BE2C (cell line): Measurements from ENCODE around the gene ATAD3C.
"Not testable (repeated sequence)": the region's sequence is repeated elsewhere in the genome, so short reads cannot be mapped to it uniquely, and the experiment has no call there.

Experiments used
- DNase-seq: peaks from one replicate; pipeline ENCODE4 v3.0.0-alpha.2; 2020
- H3K27me3 ChIP-seq: fragments of 250-450 bp; sonication (Bioruptor Pico); 2 replicates; pipeline ENCODE4 v1.5.1; 2020; ENCODE audit warnings: mild to moderate bottlenecking
- H3K36me3 ChIP-seq: fragments of 250-450 bp; sonication (Bioruptor Pico); 2 replicates; pipeline ENCODE4 v1.5.1; 2020; ENCODE audit warnings: mild to moderate bottlenecking
- H3K4me1 ChIP-seq: fragments of 250-450 bp; sonication (Bioruptor Pico); 2 replicates; pipeline ENCODE4 v1.5.1; 2020
- H3K4me3 ChIP-seq: 2 replicates; pipeline ENCODE4 v1.5.1; 2011; ENCODE audit warnings: low read depth, low read length
- H3K9me3 ChIP-seq: fragments of 250-450 bp; sonication (Bioruptor Pico); 2 replicates; pipeline ENCODE4 v1.5.1; 2020
- TF ChIP-seq, protein P1 (sequence below): IDR thresholded peaks from 2 replicates; pipeline ENCODE4 v1.5.1; 2012; ENCODE audit warnings: mild to moderate bottlenecking, low read depth, low read length

The ATAD3C gene

DNA sequence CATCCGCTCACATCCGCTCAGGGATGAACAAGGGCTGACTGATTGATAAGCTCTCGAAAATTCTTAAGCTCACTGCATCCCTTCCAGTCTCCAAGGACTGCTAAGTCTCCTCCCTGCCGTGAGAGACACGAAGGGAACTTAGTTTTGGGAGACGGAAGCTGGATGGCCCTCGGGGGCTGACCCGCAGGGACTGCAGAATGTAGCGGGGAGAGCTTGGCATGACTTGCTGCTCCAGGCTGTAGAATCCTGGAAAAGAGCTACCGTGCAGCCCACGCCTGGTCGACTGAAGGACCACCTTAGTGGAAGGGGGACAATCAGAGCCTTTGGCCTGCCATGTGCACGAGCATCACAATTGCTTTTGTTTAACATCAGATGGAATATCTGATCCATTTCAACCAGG, 33.7 kb upstream of the ATAD3C start:
- no peak overlapping the region for H3K4me3 ChIP-seq
- H3K36me3 ChIP-seq = no peaks in the 10 kb centered on the region
- H3K9me3 ChIP-seq = no peaks in the 10 kb centered on the region
- DNase-seq = no peak
- no peaks in the 10 kb centered on the region for H3K4me1 ChIP-seq
- no peaks in the 10 kb centered on the region for H3K27me3 ChIP-seq
- TF ChIP-seq, protein P1, sequence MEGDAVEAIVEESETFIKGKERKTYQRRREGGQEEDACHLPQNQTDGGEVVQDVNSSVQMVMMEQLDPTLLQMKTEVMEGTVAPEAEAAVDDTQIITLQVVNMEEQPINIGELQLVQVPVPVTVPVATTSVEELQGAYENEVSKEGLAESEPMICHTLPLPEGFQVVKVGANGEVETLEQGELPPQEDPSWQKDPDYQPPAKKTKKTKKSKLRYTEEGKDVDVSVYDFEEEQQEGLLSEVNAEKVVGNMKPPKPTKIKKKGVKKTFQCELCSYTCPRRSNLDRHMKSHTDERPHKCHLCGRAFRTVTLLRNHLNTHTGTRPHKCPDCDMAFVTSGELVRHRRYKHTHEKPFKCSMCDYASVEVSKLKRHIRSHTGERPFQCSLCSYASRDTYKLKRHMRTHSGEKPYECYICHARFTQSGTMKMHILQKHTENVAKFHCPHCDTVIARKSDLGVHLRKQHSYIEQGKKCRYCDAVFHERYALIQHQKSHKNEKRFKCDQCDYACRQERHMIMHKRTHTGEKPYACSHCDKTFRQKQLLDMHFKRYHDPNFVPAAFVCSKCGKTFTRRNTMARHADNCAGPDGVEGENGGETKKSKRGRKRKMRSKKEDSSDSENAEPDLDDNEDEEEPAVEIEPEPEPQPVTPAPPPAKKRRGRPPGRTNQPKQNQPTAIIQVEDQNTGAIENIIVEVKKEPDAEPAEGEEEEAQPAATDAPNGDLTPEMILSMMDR = no peak

DNA sequence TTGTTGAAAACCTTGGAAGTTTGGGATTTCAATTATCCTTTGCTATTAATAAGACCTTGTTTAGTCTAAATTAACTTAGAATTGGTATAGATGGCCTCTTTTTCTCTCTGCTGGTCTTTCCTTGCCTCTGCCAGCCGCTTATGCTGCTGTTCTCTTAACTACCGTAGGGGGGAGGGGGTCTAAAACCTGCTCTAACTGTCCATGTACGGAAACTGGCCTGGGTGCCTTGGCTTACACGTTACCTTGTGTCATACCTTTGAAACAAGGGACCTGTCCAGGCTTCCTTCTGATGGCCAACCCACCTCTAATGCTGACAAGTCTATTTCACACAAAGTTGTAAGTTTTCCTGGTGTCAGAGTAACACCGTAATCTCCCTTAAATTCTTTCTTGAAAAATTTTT, 32.1 kb upstream of the ATAD3C start:
- not testable (repeated sequence) for H3K9me3 ChIP-seq, H3K36me3 ChIP-seq, H3K27me3 ChIP-seq, DNase-seq, H3K4me1 ChIP-seq, H3K4me3 ChIP-seq

DNA sequence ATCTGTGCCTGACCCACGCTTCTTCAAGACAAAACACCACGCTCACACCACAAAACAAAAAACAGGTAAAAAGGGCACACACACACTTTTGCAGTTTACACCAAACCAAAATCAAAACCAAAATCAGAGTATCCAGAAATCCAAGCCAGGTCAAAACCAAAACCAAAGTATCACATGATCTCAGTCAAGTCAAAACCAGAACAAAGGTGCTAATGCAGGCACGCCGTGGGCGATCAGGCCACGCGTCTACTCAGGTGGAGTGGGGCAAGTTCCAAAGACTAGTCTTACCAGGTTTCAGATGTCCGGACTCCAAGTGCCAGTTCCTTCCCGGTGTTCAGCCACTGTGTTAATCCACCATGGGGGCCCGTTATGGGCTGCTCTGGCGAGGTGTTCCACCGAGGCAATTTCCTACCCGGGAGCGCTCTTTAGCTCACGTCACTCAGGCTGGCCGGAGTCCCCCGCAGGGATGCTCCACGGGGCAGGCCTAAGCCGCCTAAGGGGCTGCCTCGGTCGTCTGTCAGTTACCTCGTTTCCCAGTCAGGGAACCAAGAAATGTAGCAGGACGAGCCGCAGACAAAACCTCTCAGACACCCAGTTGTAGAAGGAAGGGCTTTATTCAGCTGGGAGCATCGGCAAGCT, 31.5 kb upstream of the ATAD3C start:
- H3K4me1 ChIP-seq, H3K4me3 ChIP-seq, DNase-seq: not testable (repeated sequence)

DNA sequence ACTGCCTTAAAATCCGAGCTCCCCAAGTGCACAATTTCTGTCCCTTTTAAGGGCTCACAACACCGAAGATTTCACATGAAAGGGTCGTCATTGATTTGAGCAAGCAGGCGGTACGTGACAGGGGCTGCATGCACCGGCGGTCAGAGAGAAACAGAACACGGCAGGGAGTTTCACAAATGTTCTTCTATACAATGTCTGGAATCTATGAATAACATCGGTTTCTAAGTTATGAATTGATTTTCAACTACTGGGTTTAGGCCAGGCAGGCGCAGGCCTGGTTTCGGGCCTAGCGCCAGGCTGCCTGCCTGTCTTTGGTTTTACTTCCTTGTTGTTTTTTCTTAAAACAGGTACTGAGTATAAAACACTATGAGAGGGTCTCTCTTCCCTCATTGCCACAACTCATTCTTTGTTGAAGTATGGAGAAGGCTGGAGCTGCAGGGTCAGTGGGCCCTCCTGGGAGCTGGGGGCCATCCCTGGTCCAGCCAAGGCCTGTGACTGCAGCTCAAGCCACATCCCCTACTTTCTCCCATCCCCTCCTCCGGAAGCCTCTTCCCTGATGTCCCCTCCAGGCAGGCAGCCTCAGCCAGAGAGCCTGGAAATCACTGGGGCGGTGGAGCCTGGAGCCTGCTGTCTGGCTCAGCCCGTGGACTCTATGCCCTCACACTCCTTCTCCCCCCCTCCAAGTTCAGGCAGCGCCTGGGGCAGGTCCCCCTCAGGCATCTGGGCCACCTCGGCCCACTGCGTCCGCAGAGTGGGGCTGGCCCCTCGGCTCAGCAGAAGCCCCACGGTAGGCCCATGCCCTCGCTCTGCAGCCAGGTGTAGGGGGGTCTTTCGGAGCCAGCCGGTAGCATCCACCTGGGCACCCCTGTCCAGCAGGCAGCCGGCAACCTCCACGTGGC, 30.8 kb upstream of the ATAD3C start:
- H3K4me3 ChIP-seq = no peak overlapping the region
- H3K27me3 ChIP-seq = no peaks in the 10 kb centered on the region
- no peaks in the 10 kb centered on the region for H3K36me3 ChIP-seq
- 0 out of 2 replicates have a peak, but pooled peaks cover 3% of the 10 kb centered on the region for H3K4me1 ChIP-seq
- peak; percentile 24 for DNase-seq
- H3K9me3 ChIP-seq = no peaks in the 10 kb centered on the region
- TF ChIP-seq, protein P1 = no peak

More for the DNA sequence above, 31.5 kb upstream of the ATAD3C start:
- not testable (repeated sequence) for H3K36me3 ChIP-seq, H3K9me3 ChIP-seq, H3K27me3 ChIP-seq

DNA sequence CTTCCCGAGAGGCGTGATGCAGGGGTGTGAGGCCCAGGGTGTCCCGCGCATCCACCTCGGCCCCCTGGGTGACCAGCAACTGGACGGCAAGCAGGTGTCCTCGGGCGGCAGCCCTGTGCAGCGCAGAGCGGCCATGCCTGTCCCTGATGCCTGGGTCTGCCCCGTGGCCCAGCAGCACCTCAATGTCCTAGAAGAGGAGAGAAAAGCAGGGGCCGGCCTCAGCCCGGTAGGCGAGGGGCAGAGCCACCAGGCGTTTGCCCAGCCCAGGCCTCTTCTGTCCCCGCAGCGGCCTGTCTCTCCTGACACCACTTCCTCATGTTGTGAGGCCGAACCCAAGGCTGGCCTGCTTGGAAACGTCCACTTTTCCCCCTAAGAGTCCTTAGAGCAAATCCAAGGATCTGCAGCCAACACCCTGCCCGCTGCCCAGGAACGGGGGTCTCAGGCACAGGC, 30.1 kb upstream of the ATAD3C start:
- H3K36me3 ChIP-seq = no peaks in the 10 kb centered on the region
- H3K4me1 ChIP-seq = 0 out of 2 replicates have a peak, but pooled peaks cover 3% of the 10 kb centered on the region
- no peak for DNase-seq
- no peaks in the 10 kb centered on the region for H3K27me3 ChIP-seq
- no peak overlapping the region for H3K4me3 ChIP-seq
- TF ChIP-seq, protein P1 = no peak
- no peaks in the 10 kb centered on the region for H3K9me3 ChIP-seq

DNA sequence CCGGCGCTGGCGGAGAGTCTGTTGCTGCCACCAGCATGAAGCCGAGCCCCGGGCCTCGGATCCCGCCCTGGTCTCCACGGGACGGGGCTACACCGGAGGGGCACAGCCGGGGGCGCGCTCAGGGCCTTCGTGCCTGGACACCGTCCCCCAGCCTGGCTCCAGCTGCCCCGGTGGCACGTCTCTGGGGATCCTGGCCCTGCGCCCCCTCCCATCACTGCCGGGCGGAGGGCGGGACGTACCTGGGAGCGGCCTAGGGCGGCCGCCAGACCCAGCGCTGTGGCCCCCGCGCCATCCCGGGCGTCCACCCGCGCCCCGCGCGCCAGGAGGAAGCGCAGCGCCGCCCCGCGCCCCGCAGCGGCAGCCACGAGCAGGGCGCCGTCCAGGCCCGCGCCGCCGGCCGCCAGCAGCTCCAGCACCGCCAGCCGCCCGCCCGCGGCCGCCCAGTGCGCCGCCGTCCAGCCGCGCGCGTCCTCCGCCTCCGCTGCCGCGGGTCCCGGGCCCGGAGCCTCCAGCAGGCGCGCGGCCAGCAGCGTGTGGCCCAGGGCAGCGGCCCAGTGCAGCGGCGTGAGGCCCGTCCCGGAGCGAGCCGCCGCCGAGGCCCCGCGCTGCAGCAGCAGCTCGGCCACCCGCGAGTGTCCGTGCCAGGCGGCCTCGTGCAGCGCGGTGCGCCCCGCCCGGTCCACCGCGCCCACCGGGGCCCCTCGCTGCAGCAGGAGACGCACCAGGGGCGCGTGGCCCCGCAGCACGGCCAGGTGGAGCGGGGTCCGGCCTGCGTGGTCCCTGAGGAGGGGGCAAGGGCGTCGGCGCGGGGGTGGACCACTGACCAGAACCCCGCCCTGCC, 29.5 kb upstream of the ATAD3C start:
- no peak for DNase-seq
- H3K4me1 ChIP-seq = 0 out of 2 replicates have a peak, but pooled peaks cover 3% of the 10 kb centered on the region
- TF ChIP-seq, protein P1 = no peak
- no peaks in the 10 kb centered on the region for H3K36me3 ChIP-seq
- H3K27me3 ChIP-seq = no peaks in the 10 kb centered on the region
- H3K4me3 ChIP-seq = no peak overlapping the region
- no peaks in the 10 kb centered on the region for H3K9me3 ChIP-seq
